ENCODE data around the gene MARCHF11.

MARCHF11 gene

GRCh38 chr5:16159636-16160035 is 20.0 kb downstream of the MARCHF11 start:
- H3K36me3 ChIP-seq (ENCODE audit: insufficient read depth, low read length), result no peaks in the 10 kb centered on the region
- H3K9me3 ChIP-seq (ENCODE audit: low read depth, low read length), result no peaks in the 10 kb centered on the region
- no peak overlapping the region for H3K27ac ChIP-seq
- no peak for DNase-seq (ENCODE audit: low read depth, low spot score)
- no peak overlapping the region for H3K9ac ChIP-seq (ENCODE audit: insufficient read length)
- H3K4me3 ChIP-seq, result no peak overlapping the region
- TF ChIP-seq POLR2AphosphoS5 (IDR thresholded peaks at IDR 0.05; ENCODE audit: borderline replicate concordance, low read depth, low read length) (no peak), FOXP2 (optimal IDR thresholded peaks at IDR 0.05; ENCODE audit: control extremely low read depth, extremely low read length, insufficient read depth) (no peak), EZH2 (IDR thresholded peaks at IDR 0.05) (no peak)

GRCh38 chr5:16156152-16156551 is 23.4 kb downstream of the MARCHF11 start:
- no peak for DNase-seq (ENCODE audit: low read depth, low spot score)
- no peak overlapping the region for H3K9ac ChIP-seq (ENCODE audit: insufficient read length)
- H3K27ac ChIP-seq, result no peak overlapping the region
- H3K9me3 ChIP-seq (ENCODE audit: low read depth, low read length), result no peaks in the 10 kb centered on the region
- H3K4me3 ChIP-seq, result no peak overlapping the region
- TF ChIP-seq FOXP2 (optimal IDR thresholded peaks at IDR 0.05; ENCODE audit: control extremely low read depth, extremely low read length, insufficient read depth) (no peak), POLR2AphosphoS5 (IDR thresholded peaks at IDR 0.05; ENCODE audit: borderline replicate concordance, low read depth, low read length) (no peak), EZH2 (IDR thresholded peaks at IDR 0.05) (no peak)
- H3K36me3 ChIP-seq (ENCODE audit: insufficient read depth, low read length), result no peaks in the 10 kb centered on the region

GRCh38 chr5:16152601-16153568 is 26.7 kb downstream of the MARCHF11 start:
- Histone ChIP-seq H3K9me3 (ENCODE audit: low read depth, low read length) (no peaks in the 10 kb centered on the region), H3K9ac (ENCODE audit: insufficient read length) (no peak overlapping the region), H3K4me3 (no peak overlapping the region), H3K36me3 (ENCODE audit: insufficient read depth, low read length) (no peaks in the 10 kb centered on the region), H3K27ac (no peak overlapping the region)
- DNase-seq (ENCODE audit: low read depth, low spot score), result no peak
- TF ChIP-seq FOXP2 (optimal IDR thresholded peaks at IDR 0.05; ENCODE audit: control extremely low read depth, extremely low read length, insufficient read depth) (no peak), EZH2 (IDR thresholded peaks at IDR 0.05) (no peak), POLR2AphosphoS5 (IDR thresholded peaks at IDR 0.05; ENCODE audit: borderline replicate concordance, low read depth, low read length) (no peak)

- Histone ChIP-seq H3K9me3 (ENCODE audit: low read depth, low read length) (no peaks in the 10 kb centered on the region), H3K27ac (no peak overlapping the region), H3K4me3 (no peak overlapping the region), H3K36me3 (ENCODE audit: insufficient read depth, low read length) (no peaks in the 10 kb centered on the region), H3K9ac (ENCODE audit: insufficient read length) (no peak overlapping the region)
- TF ChIP-seq POLR2AphosphoS5 (IDR thresholded peaks at IDR 0.05; ENCODE audit: borderline replicate concordance, low read depth, low read length), result no peak
- TF ChIP-seq FOXP2 (optimal IDR thresholded peaks at IDR 0.05; ENCODE audit: control extremely low read depth, extremely low read length, insufficient read depth), result no peak
- no peak for TF ChIP-seq EZH2 (IDR thresholded peaks at IDR 0.05)
- DNase-seq (ENCODE audit: low read depth, low spot score), result no peak
These were observed 30.0 kb downstream of the MARCHF11 start for GRCh38 chr5:16149621-16150020.

GRCh38 chr5:16147179-16147900 is 32.3 kb downstream of the MARCHF11 start:
- no peak for DNase-seq (ENCODE audit: low read depth, low spot score)
- no peak for TF ChIP-seq POLR2AphosphoS5 (IDR thresholded peaks at IDR 0.05; ENCODE audit: borderline replicate concordance, low read depth, low read length)
- TF ChIP-seq EZH2 (IDR thresholded peaks at IDR 0.05), result no peak
- no peak for TF ChIP-seq FOXP2 (optimal IDR thresholded peaks at IDR 0.05; ENCODE audit: control extremely low read depth, extremely low read length, insufficient read depth)
- no peak overlapping the region for H3K4me3 ChIP-seq
- H3K27ac ChIP-seq, result no peak overlapping the region
- H3K36me3 ChIP-seq (ENCODE audit: insufficient read depth, low read length), result no peaks in the 10 kb centered on the region
- H3K9me3 ChIP-seq (ENCODE audit: low read depth, low read length), result no peaks in the 10 kb centered on the region
- H3K9ac ChIP-seq (ENCODE audit: insufficient read length), result no peak overlapping the region

GRCh38 chr5:16144416-16144815 is 35.2 kb downstream of the MARCHF11 start:
- DNase-seq (ENCODE audit: low read depth, low spot score), result no peak
- H3K9ac ChIP-seq (ENCODE audit: insufficient read length), result no peak overlapping the region
- H3K27ac ChIP-seq, result no peak overlapping the region
- H3K4me3 ChIP-seq, result no peak overlapping the region
- TF ChIP-seq EZH2 (IDR thresholded peaks at IDR 0.05), result no peak
- no peak for TF ChIP-seq POLR2AphosphoS5 (IDR thresholded peaks at IDR 0.05; ENCODE audit: borderline replicate concordance, low read depth, low read length)
- no peak for TF ChIP-seq FOXP2 (optimal IDR thresholded peaks at IDR 0.05; ENCODE audit: control extremely low read depth, extremely low read length, insufficient read depth)
- H3K36me3 ChIP-seq (ENCODE audit: insufficient read depth, low read length), result no peaks in the 10 kb centered on the region
- no peaks in the 10 kb centered on the region for H3K9me3 ChIP-seq (ENCODE audit: low read depth, low read length)

GRCh38 chr5:16143361-16144049 is 36.1 kb downstream of the MARCHF11 start:
- DNase-seq (ENCODE audit: low read depth, low spot score), result no peak
- Histone ChIP-seq H3K36me3 (ENCODE audit: insufficient read depth, low read length) (no peaks in the 10 kb centered on the region), H3K9me3 (ENCODE audit: low read depth, low read length) (no peaks in the 10 kb centered on the region), H3K4me3 (no peak overlapping the region), H3K9ac (ENCODE audit: insufficient read length) (no peak overlapping the region), H3K27ac (no peak overlapping the region)
- no peak for TF ChIP-seq FOXP2 (optimal IDR thresholded peaks at IDR 0.05; ENCODE audit: control extremely low read depth, extremely low read length, insufficient read depth)
- TF ChIP-seq POLR2AphosphoS5 (IDR thresholded peaks at IDR 0.05; ENCODE audit: borderline replicate concordance, low read depth, low read length), result no peak
- no peak for TF ChIP-seq EZH2 (IDR thresholded peaks at IDR 0.05)

GRCh38 chr5:16140944-16141343 is 38.6 kb downstream of the MARCHF11 start:
- Histone ChIP-seq H3K4me3 (no peak overlapping the region), H3K36me3 (ENCODE audit: insufficient read depth, low read length) (no peaks in the 10 kb centered on the region), H3K9ac (ENCODE audit: insufficient read length) (no peak overlapping the region), H3K9me3 (ENCODE audit: low read depth, low read length) (no peaks in the 10 kb centered on the region), H3K27ac (no peak overlapping the region)
- DNase-seq (ENCODE audit: low read depth, low spot score), result no peak
- TF ChIP-seq EZH2 (IDR thresholded peaks at IDR 0.05) (no peak), FOXP2 (optimal IDR thresholded peaks at IDR 0.05; ENCODE audit: control extremely low read depth, extremely low read length, insufficient read depth) (no peak), POLR2AphosphoS5 (IDR thresholded peaks at IDR 0.05; ENCODE audit: borderline replicate concordance, low read depth, low read length) (no peak)

Data from SK-N-MC (cell line).